Gastrocnemius medialis (tissue), 4 donors: ENCODE results near the gene OR4D2.

Source experiments
- POLR2A ChIP-seq, 2 donors: fragments of 450-650 bp; IDR thresholded peaks; one replicate each; pipeline ENCODE4 v1.6.1; 2017; ENCODE audit warnings: antibody characterized with exemption in 2 of 2, mild to moderate bottlenecking in 2 of 2, moderate library complexity in 2 of 2
- TF ChIP-seq, protein P1 (sequence below), 5 experiments: fragments of 450-650 bp in 3 of 5; fragments of 200-600 bp in 2 of 5; sonication (generic) in 2 of 5; IDR thresholded peaks in 4 of 5; conservative IDR thresholded peaks in 1 of 5; 1 replicate in 4 of 5; 2 replicates in 1 of 5; pipeline ENCODE4 v1.5.1; 2016 to 2019; ENCODE audit warnings: antibody characterized with exemption in 5 of 5, mild to moderate bottlenecking in 3 of 5, moderate library complexity in 3 of 5

- TF ChIP-seq, protein P1, sequence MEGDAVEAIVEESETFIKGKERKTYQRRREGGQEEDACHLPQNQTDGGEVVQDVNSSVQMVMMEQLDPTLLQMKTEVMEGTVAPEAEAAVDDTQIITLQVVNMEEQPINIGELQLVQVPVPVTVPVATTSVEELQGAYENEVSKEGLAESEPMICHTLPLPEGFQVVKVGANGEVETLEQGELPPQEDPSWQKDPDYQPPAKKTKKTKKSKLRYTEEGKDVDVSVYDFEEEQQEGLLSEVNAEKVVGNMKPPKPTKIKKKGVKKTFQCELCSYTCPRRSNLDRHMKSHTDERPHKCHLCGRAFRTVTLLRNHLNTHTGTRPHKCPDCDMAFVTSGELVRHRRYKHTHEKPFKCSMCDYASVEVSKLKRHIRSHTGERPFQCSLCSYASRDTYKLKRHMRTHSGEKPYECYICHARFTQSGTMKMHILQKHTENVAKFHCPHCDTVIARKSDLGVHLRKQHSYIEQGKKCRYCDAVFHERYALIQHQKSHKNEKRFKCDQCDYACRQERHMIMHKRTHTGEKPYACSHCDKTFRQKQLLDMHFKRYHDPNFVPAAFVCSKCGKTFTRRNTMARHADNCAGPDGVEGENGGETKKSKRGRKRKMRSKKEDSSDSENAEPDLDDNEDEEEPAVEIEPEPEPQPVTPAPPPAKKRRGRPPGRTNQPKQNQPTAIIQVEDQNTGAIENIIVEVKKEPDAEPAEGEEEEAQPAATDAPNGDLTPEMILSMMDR (IDR thresholded peaks at IDR 0.05 in 4 of 5, conservative IDR thresholded peaks at IDR 0.05 in 1 of 5) = no peak
- TF ChIP-seq POLR2A (IDR thresholded peaks at IDR 0.05) = no peak
These were observed 5.2 kb upstream of the OR4D2 start for GRCh38 chr17:58161566-58161965.
